RWPE1 (cell line): ENCODE data around the gene LLGL2.

Experiments
- CTCF ChIA-PET: fragments of 350-600 bp; sonication (Branson Sonifier 250); formaldehyde crosslinking; extraction: SDS; loops from one replicate; lab custom pipeline; 2021; lab: Yijun Ruan, JAX
- POLR2A ChIA-PET: fragments of 400-600 bp; formaldehyde crosslinking; extraction: SDS; loops from one replicate; lab custom pipeline; 2020; ENCODE audit warnings: antibody characterized with exemption; ENCODE audit not compliant: low non-redundant PET; lab: Yijun Ruan, JAX
- DNase-seq: peaks from one replicate; pipeline ENCODE4 v3.0.0; 2012; ENCODE audit warnings: low spot score
- H3K27ac ChIP-seq: fragments of 450-650 bp; 2 replicates; pipeline ENCODE4 v1.5.1; 2017
- CTCF ChIP-seq: fragments of 450-650 bp; conservative IDR thresholded peaks from 2 replicates; pipeline ENCODE4 v1.5.1; 2017; ENCODE audit warnings: low read depth, mild to moderate bottlenecking

Gene LLGL2

GRCh38 chr17:75511610-75512575, 13.6 kb upstream of the LLGL2 start:
- POLR2A ChIA-PET: interaction anchor here (0.5 kb wide), 1 partner anchor 71 kb away, joined by 8 read pairs; no protein-coding TSS in a partner anchor
- DNase-seq: no peak
- H3K27ac ChIP-seq: peak overlapping the region; percentile 86
- TF ChIP-seq CTCF: no peak
- CTCF ChIA-PET: interaction anchor here (3.0 kb wide), 1 partner anchor 8 kb away, joined by 13 read pairs; no protein-coding TSS in a partner anchor

DNA sequence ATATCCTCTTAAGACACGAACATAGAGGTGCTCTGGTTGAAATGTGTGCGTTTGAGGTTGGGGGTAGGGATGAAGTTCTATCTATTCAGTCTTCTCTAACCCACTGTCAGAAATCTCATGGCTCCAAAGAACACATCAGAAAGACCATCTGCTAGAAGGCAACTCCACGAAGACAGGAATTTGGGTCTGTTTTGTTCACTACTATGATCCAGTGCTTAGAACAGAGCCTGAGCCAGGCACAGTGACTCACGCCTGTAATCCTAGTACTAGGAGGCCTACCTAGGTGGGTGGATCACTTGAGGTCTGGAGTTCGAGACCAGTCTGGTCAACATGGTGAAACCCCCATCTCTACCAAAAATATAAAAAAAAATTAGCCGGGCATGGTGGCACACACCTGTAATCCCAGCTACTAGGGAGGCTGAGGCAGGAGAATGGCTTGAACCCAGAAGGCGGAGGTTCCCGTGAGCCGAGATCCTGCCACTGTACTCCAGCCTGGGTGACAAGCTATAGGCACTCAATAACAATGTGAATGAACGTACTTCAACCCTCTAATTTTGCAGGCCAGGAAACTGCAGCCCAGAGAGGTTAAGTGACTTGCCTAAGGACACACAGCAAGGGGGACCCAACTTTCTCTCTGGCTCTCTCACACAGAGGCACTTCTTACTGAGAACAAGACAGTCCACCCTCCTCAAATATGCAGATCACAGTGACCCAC, 12.4 kb upstream of the LLGL2 start:
- CTCF ChIA-PET: interaction anchor here (0.7 to 3.0 kb wide), 3 partner anchors 9 to 85 kb away, joined by 3 to 13 read pairs (median 4); no protein-coding TSS in a partner anchor
- no peak for DNase-seq
- peak overlapping the region; percentile 86 for H3K27ac ChIP-seq
- POLR2A ChIA-PET: no interaction called here
- no peak for TF ChIP-seq CTCF

DNA sequence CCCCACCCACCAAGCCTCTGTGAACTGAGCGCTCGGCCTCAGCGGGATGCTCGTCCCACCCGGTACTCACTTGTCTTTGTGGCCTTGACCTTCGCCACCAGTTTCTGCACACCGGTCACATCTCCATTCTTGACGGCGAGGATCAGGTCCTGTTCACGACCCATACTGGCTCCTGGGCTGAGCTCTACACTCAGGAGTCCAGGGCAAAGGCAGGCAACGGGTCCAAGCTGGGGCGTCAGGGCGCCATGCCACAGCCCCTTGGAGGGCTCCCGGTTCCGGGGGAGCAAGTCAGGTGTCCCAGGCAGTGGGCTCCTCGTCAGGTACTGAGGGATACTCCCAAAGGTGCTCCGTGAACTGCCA, 11.9 kb upstream of the LLGL2 start:
- CTCF ChIA-PET: interaction anchor here (0.5 to 3.0 kb wide), 5 partner anchors 10 to 149 kb away, joined by 3 to 13 read pairs (median 5); no protein-coding TSS in a partner anchor

GRCh38 chr17:75514299-75514918, 11.1 kb upstream of the LLGL2 start:
- ChIA-PET CTCF (interaction anchor here (0.5 to 3.0 kb wide), 5 partner anchors 11 to 150 kb away, joined by 4 to 13 read pairs (median 5); partner anchors contain the start of gene SMIM5), POLR2A (no interaction called here)
- no peak for TF ChIP-seq CTCF
- DNase-seq: peak; percentile 85
- peak overlapping the region; percentile 86 for H3K27ac ChIP-seq

More for the DNA sequence above, 11.9 kb upstream of the LLGL2 start:
- no peak for TF ChIP-seq CTCF
- H3K27ac ChIP-seq: peak overlapping the region; percentile 86
- no peak for DNase-seq
- POLR2A ChIA-PET: no interaction called here

GRCh38 chr17:75514919-75515495, 10.5 kb upstream of the LLGL2 start:
- peak overlapping the region; percentile 86 for H3K27ac ChIP-seq
- DNase-seq: peak; percentile 21
- ChIA-PET POLR2A (no interaction called here), CTCF (interaction anchor here (0.6 to 3.0 kb wide), 3 partner anchors 11 to 119 kb away, joined by 4 to 13 read pairs (median 4); partner anchors contain the start of gene SMIM5)
- TF ChIP-seq CTCF: no peak
